GM21526 (cell line): ENCODE data around the gene MUC2.
"Not testable (repeated sequence)": the region's sequence is repeated elsewhere in the genome, so short reads cannot be mapped to it uniquely, and the experiment has no call there.

Source experiments
- ATAC-seq: cut with Tn5 transposase; IDR thresholded peaks from one replicate; pipeline ENCODE4 v1.9.1; 2021; ENCODE audit warnings: moderate library complexity; ENCODE audit not compliant: unreplicated experiment, low FRiP score

MUC2 gene

GRCh38 chr11:1102221-1102971 lies 27.7 kb downstream of the MUC2 start:
- no peak for ATAC-seq

GRCh38 chr11:1102996-1103395 lies 28.3 kb downstream of the MUC2 start:
- ATAC-seq: no peak

DNA sequence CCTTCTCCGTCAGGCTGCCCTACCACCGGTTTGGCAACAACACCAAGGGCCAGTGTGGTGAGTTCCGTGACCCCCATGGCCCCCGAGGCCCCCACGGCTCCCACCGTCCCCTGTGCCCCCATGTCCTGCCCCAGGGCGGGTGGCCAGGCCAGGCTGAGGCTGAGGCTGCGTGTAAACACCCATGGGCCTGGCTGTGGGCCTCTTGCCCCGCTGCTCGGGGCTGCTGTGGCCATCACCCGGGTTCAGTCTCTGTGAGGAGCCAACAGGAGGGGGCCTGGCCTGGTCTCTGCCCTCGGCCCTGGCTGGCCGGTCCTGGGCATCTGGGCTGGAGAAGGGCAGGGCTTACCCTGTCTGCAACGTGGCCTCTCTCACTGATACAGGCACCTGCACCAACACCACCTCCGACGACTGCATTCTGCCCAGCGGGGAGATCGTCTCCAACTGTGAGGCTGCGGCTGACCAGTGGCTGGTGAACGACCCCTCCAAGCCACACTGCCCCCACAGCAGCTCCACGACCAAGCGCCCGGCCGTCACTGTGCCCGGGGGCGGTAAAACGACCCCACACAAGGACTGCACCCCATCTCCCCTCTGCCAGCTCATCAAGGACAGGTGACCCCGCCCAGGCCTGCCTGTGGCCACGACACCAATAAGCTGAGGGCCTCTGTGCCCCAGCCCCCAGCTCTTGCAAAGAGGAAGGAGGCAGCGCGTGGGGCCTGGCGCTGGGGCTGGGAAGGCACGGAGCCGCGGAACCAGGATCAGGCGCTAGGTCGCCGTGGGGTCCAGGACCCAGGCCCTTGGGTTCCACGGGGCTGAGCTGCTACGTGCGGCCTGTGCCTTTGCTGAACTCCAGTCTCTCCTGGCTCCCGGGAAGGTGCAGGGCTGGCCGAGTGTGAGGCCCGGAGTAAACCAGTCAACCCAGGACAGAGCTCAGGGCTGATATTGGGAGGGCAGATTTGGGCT lies 29.0 kb downstream of the MUC2 start:
- ATAC-seq: no peak

DNA sequence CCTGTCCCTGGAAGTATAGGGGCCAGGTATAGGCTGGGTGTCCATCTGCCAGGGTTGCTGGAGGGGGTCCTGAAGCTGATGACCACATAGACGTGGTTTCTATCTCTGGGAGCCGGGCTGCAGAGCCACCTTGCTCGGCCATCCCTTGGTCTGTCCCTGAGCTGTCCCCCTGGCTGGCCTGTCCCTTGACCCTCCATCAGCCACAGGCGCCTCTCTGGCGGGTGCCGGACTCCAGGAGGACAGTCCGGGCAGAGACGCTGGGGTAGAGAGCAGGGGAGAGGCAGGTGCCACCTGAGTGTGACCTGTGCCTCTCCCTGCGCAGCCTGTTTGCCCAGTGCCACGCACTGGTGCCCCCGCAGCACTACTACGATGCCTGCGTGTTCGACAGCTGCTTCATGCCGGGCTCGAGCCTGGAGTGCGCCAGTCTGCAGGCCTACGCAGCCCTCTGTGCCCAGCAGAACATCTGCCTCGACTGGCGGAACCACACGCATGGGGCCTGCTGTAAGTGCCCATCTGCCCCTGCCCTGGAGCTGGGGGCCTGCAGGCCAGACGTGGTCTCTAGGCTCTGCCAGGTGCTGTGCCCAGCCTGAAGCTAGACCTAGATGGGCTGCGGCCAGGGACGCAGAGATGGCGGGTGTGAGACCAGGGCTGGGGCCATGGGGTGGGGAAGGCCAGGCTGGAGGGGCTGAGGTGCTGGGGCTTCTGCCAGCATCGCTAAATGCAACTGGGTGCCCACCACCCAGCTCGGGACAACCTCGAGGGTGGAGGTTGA lies 29.9 kb downstream of the MUC2 start:
- ATAC-seq: no peak

DNA sequence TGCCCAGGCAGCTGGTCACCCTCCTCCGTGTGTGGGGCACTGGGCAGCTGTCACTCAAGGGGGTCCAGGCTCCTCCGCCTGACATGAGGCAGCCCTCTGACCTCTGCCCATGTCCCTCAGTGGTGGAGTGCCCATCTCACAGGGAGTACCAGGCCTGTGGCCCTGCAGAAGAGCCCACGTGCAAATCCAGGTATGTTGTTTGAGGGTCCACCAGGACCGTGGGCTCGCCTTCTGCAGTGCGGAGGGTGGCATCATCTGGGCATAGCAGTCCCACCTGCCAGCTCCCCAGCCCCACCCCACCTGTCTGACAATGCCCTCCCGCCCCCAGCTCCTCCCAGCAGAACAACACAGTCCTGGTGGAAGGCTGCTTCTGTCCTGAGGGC lies 30.5 kb downstream of the MUC2 start:
- no peak for ATAC-seq

GRCh38 chr11:1106387-1106786 lies 31.7 kb downstream of the MUC2 start:
- no peak for ATAC-seq

- no peak for ATAC-seq
These were observed 32.9 kb downstream of the MUC2 start for GRCh38 chr11:1107316-1108245.

DNA sequence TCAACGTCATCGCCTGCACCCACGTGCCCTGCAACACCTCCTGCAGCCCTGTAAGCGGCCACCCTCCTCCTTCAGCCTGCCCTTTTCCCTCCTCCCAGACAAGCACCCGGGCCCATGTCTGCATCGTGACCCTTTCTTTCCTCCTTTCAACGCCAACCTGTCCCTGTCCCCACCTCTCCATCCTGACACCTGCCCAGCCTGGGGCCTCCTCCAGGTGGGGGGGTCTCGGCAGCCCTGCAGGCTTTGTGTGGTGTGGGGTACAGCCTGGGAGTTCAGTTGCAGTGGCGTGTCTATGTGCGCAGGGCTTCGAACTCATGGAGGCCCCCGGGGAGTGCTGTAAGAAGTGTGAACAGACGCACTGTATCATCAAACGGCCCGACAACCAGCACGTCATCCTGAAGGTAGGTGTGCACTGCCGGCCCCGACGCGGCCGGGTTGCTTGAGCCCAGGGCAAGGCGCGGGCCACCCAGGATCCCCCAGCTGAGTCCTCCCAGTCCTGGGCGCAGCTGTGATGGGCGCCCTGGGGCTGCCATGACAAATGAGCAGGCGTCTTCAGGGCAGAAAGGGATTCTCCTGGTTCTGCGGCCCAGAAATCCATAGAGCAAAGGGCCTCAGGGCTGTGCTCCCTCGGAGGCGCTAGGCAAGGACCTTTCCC lies 33.7 kb downstream of the MUC2 start:
- ATAC-seq: no peak

- ATAC-seq: no peak
These were observed 34.6 kb downstream of the MUC2 start for GRCh38 chr11:1109101-1109917.

DNA sequence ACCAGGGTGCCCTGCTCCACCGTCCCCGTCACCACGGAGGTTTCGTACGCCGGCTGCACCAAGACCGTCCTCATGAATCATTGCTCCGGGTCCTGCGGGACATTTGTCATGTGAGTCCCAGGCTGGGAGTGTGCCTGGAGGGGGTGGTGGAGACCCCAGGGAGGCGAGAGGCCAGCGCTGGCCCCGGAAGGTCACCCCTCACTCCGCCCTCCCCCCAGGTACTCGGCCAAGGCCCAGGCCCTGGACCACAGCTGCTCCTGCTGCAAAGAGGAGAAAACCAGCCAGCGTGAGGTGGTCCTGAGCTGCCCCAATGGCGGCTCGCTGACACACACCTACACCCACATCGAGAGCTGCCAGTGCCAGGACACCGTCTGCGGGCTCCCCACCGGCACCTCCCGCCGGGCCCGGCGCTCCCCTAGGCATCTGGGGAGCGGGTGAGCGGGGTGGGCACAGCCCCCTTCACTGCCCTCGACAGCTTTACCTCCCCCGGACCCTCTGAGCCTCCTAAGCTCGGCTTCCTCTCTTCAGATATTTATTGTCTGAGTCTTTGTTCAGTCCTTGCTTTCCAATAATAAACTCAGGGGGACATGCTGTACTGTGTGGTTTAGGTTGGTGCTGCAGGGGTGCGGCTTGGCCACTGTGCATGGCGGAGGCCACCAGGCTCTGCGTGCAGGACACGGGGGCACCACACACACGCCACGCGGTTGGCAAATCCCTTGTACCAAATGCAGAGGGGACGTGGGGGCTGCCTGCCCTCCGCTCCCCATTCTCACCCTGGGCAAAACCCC lies 35.4 kb downstream of the MUC2 start:
- ATAC-seq: no peak

GRCh38 chr11:1111545-1112212 lies 37.0 kb downstream of the MUC2 start:
- ATAC-seq: no peak

DNA sequence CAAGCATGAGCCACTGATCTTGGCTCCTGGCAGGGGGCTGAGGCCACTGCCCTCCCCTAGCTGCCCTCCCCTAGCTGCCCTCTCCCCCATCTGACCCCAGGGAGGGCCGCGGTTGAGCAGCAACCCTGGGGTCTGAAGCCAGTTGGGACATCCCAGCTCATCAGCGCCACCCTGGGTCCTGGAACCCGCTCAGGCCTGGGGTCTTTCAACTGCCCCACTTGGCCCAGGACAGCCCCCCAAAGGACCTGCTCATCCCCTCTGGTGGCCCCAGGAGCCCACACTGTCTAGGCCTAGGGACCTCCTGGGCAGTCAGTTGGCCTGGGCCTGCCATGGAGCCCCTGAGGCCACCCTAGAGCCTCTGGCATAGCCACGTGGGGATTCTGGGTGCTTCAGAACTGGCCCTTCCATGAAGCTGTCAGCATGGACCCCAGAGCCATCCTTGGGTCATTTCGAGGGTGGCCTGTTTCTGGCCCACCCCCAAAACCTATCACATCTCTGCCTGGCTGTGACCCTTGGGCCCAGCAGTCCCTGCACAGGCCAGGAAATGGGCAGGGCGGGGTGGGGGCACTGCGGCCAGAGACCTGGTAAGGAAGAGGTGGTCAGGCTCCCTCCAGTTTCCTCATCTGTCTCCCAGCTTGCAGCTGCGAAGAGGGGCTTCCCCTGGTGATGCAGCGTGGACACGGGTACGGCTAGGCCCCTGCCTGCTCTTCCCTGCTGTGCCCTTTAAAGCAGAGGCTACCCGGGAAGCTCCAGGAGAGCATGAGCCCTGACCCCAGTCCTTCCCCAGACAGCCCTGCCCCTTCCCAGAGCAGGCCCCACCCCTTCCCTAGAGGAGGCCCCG lies 37.9 kb downstream of the MUC2 start:
- ATAC-seq: no peak

GRCh38 chr11:1113405-1114201 lies 38.9 kb downstream of the MUC2 start:
- ATAC-seq: no peak

DNA sequence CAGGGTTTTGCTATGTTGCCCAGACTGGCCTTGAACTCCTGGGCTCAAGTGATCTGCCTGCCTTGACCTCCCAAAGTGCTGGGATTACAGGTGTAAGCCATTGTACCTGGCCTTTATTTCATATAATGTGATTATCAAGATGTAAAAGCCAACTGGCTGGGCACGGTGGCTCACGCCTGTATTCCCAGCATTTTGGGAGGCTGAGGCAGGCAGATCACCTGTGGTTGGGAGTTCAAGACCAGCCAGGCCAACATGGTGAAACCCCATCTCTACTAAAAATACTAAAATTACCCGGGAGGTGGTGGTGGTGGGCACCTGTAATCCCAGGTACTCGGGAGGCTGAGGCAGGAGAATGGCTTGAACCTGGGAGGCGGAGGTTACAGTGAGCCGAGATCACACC lies 40.6 kb downstream of the MUC2 start:
- not testable (repeated sequence) for ATAC-seq

GRCh38 chr11:1116104-1116503 lies 41.4 kb downstream of the MUC2 start:
- no peak for ATAC-seq
